ENCODE measurements around the gene ATP6V0D1. TPM values are rescaled to one million over a fixed set of nuclear protein-coding genes. Genes with fewer than 3 reads are reported as not detected.

ATP6V0D1 gene
- total RNA-seq, 1 donor = 158 TPM

GRCh38 chr16:67413978-67414911 lies 66.7 kb downstream of the ATP6V0D1 start:
- DNase-seq (ENCODE audit: insufficient read length, low spot score, missing footprints) = no peak
- Histone ChIP-seq H3K4me3 (ENCODE audit: insufficient read depth, low read length) (no peak overlapping the region), H3K36me3 (ENCODE audit: insufficient read depth, low read length) (no peaks in the 10 kb centered on the region), H4K20me1 (ENCODE audit: insufficient read depth, low read length) (no peaks in the 10 kb centered on the region), H3K4me1 (ENCODE audit: insufficient read depth, low read length) (peaks cover 7% of the 10 kb centered on the region), H3K9me3 (ENCODE audit: low read depth, low read length) (no peaks in the 10 kb centered on the region), H3K4me2 (ENCODE audit: insufficient read depth, low read length) (no peak overlapping the region), H3K79me2 (ENCODE audit: insufficient read depth, low read length) (peaks cover 17% of the 10 kb centered on the region), H2AFZ (ENCODE audit: low read length) (no peak overlapping the region), H3K27ac (ENCODE audit: low read depth, low read length) (no peak overlapping the region), H3K27me3 (ENCODE audit: insufficient read depth, low read length) (no peaks in the 10 kb centered on the region)
- TF ChIP-seq, protein P1, sequence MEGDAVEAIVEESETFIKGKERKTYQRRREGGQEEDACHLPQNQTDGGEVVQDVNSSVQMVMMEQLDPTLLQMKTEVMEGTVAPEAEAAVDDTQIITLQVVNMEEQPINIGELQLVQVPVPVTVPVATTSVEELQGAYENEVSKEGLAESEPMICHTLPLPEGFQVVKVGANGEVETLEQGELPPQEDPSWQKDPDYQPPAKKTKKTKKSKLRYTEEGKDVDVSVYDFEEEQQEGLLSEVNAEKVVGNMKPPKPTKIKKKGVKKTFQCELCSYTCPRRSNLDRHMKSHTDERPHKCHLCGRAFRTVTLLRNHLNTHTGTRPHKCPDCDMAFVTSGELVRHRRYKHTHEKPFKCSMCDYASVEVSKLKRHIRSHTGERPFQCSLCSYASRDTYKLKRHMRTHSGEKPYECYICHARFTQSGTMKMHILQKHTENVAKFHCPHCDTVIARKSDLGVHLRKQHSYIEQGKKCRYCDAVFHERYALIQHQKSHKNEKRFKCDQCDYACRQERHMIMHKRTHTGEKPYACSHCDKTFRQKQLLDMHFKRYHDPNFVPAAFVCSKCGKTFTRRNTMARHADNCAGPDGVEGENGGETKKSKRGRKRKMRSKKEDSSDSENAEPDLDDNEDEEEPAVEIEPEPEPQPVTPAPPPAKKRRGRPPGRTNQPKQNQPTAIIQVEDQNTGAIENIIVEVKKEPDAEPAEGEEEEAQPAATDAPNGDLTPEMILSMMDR (IDR thresholded peaks at IDR 0.05; ENCODE audit: extremely low read depth, low read depth, low read length) = no peak

DNA sequence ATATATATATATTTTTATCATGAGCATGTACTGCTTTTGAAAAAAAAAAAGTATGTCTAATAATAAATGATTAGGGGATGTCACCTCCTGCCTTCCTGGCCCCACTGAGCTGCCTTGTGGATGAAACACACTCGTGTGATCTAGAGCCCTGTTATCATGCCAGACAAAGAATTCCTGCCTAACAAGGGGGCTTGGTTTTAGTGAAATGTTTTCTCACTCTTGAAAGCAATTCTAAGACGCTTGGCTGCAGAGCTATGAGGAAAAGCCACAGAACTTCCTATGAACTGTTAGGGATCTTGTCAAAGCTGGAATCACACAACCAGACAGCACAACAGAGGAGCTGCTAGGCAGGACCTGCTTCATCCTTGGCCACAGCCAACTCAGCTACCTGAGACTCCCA lies 68.7 kb downstream of the ATP6V0D1 start:
- H3K9me3 ChIP-seq (ENCODE audit: low read depth, low read length) = no peaks in the 10 kb centered on the region
- H3K4me3 ChIP-seq (ENCODE audit: insufficient read depth, low read length) = no peak overlapping the region
- H3K36me3 ChIP-seq (ENCODE audit: insufficient read depth, low read length) = no peaks in the 10 kb centered on the region
- DNase-seq (ENCODE audit: insufficient read length, low spot score, missing footprints) = peak; percentile 71
- H3K27ac ChIP-seq (ENCODE audit: low read depth, low read length) = no peak overlapping the region
- peaks cover 12% of the 10 kb centered on the region for H3K4me1 ChIP-seq (ENCODE audit: insufficient read depth, low read length)
- TF ChIP-seq, protein P1 (IDR thresholded peaks at IDR 0.05; ENCODE audit: extremely low read depth, low read depth, low read length) = no peak
- peaks cover 19% of the 10 kb centered on the region for H3K79me2 ChIP-seq (ENCODE audit: insufficient read depth, low read length)
- no peaks in the 10 kb centered on the region for H4K20me1 ChIP-seq (ENCODE audit: insufficient read depth, low read length)
- no peaks in the 10 kb centered on the region for H3K27me3 ChIP-seq (ENCODE audit: insufficient read depth, low read length)
- no peak overlapping the region for H2AFZ ChIP-seq (ENCODE audit: low read length)
- H3K4me2 ChIP-seq (ENCODE audit: insufficient read depth, low read length) = no peak overlapping the region

DNA sequence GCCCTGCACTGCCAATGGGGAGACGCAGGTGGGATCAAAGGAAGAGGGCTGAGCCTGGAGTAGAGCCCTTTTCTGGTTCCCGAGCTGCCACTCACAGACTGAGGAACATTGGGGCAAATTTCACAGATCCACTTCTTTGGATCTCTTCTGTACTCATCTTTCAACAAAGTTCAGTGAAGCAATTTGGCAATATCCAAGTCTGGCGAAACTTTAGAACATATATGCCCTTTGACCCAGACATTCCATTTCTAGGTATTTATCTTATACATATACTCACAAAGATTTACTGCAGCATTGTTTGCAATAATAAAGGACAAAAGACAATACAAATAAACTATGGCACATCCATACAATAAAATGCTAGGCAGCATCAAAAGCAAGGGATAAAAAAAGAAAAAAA lies 69.6 kb downstream of the ATP6V0D1 start:
- Histone ChIP-seq H3K79me2 (ENCODE audit: insufficient read depth, low read length) (peaks cover 19% of the 10 kb centered on the region), H3K27me3 (ENCODE audit: insufficient read depth, low read length) (no peaks in the 10 kb centered on the region), H3K4me1 (ENCODE audit: insufficient read depth, low read length) (peaks cover 18% of the 10 kb centered on the region), H3K4me3 (ENCODE audit: insufficient read depth, low read length) (no peak overlapping the region), H3K36me3 (ENCODE audit: insufficient read depth, low read length) (no peaks in the 10 kb centered on the region), H3K4me2 (ENCODE audit: insufficient read depth, low read length) (no peak overlapping the region), H4K20me1 (ENCODE audit: insufficient read depth, low read length) (no peaks in the 10 kb centered on the region), H2AFZ (ENCODE audit: low read length) (no peak overlapping the region), H3K9me3 (ENCODE audit: low read depth, low read length) (no peaks in the 10 kb centered on the region), H3K27ac (ENCODE audit: low read depth, low read length) (no peak overlapping the region)
- TF ChIP-seq, protein P1 (IDR thresholded peaks at IDR 0.05; ENCODE audit: extremely low read depth, low read depth, low read length) = no peak
- peak; percentile 80 for DNase-seq (ENCODE audit: insufficient read length, low spot score, missing footprints)

GRCh38 chr16:67409631-67410030 lies 71.3 kb downstream of the ATP6V0D1 start:
- peak; percentile 52 for DNase-seq (ENCODE audit: insufficient read length, low spot score, missing footprints)
- no peak overlapping the region for H2AFZ ChIP-seq (ENCODE audit: low read length)
- TF ChIP-seq, protein P1 (IDR thresholded peaks at IDR 0.05; ENCODE audit: extremely low read depth, low read depth, low read length) = no peak
- peaks cover 28% of the 10 kb centered on the region for H3K4me1 ChIP-seq (ENCODE audit: insufficient read depth, low read length)
- no peaks in the 10 kb centered on the region for H3K36me3 ChIP-seq (ENCODE audit: insufficient read depth, low read length)
- no peaks in the 10 kb centered on the region for H4K20me1 ChIP-seq (ENCODE audit: insufficient read depth, low read length)
- H3K27me3 ChIP-seq (ENCODE audit: insufficient read depth, low read length) = no peaks in the 10 kb centered on the region
- H3K4me2 ChIP-seq (ENCODE audit: insufficient read depth, low read length) = no peak overlapping the region
- no peaks in the 10 kb centered on the region for H3K9me3 ChIP-seq (ENCODE audit: low read depth, low read length)
- H3K4me3 ChIP-seq (ENCODE audit: insufficient read depth, low read length) = no peak overlapping the region
- H3K79me2 ChIP-seq (ENCODE audit: insufficient read depth, low read length) = peaks cover 16% of the 10 kb centered on the region
- H3K27ac ChIP-seq (ENCODE audit: low read depth, low read length) = no peak overlapping the region

Measured in osteoblast (primary cell).